HG03135 (cell line): ENCODE data around the gene CCDC80.

ENCODE experiments used
- ATAC-seq: cut with Tn5 transposase; IDR thresholded peaks from one replicate; pipeline ENCODE4 v1.9.1; 2021; ENCODE audit warnings: mild to moderate bottlenecking, moderate library complexity; ENCODE audit not compliant: unreplicated experiment

The CCDC80 gene

GRCh38 chr3:112633757-112634156 lies 7.2 kb downstream of the CCDC80 start:
- ATAC-seq: no peak

- ATAC-seq: no peak
These were observed 7.8 kb downstream of the CCDC80 start for GRCh38 chr3:112633191-112633590.

GRCh38 chr3:112632596-112632995 lies 8.3 kb downstream of the CCDC80 start:
- no peak for ATAC-seq

GRCh38 chr3:112631257-112631656 lies 9.7 kb downstream of the CCDC80 start:
- ATAC-seq: no peak

GRCh38 chr3:112629425-112629824 lies 11.5 kb downstream of the CCDC80 start:
- no peak for ATAC-seq

- ATAC-seq: no peak
These were observed 12.9 kb downstream of the CCDC80 start for GRCh38 chr3:112627919-112628466.

GRCh38 chr3:112627419-112627818 lies 13.5 kb downstream of the CCDC80 start:
- ATAC-seq: no peak

GRCh38 chr3:112623717-112624116 lies 17.2 kb downstream of the CCDC80 start:
- no peak for ATAC-seq

GRCh38 chr3:112623213-112623612 lies 17.7 kb downstream of the CCDC80 start:
- no peak for ATAC-seq

- peak; percentile 87 for ATAC-seq
These were observed 21.6 kb downstream of the CCDC80 start for GRCh38 chr3:112619295-112619694.

- no peak for ATAC-seq
These were observed 23.7 kb downstream of the CCDC80 start for GRCh38 chr3:112617285-112617684.

GRCh38 chr3:112615989-112616731 lies 24.8 kb downstream of the CCDC80 start:
- ATAC-seq: no peak

- ATAC-seq: no peak
These were observed 29.0 kb downstream of the CCDC80 start for GRCh38 chr3:112611752-112612515.

GRCh38 chr3:112610121-112610520 lies 30.8 kb downstream of the CCDC80 start:
- no peak for ATAC-seq

- ATAC-seq: no peak
These were observed 33.1 kb downstream of the CCDC80 start for GRCh38 chr3:112607863-112608262.

GRCh38 chr3:112606098-112606497 lies 34.8 kb downstream of the CCDC80 start:
- ATAC-seq: no peak

- ATAC-seq: no peak
These were observed 35.7 kb downstream of the CCDC80 start for GRCh38 chr3:112605285-112605684.

- no peak for ATAC-seq
These were observed 36.4 kb downstream of the CCDC80 start for GRCh38 chr3:112604536-112604935.

GRCh38 chr3:112602217-112602838 lies 38.6 kb downstream of the CCDC80 start:
- peak; percentile 68 for ATAC-seq

- no peak for ATAC-seq
These were observed 42.2 kb downstream of the CCDC80 start for GRCh38 chr3:112598731-112599130.

- ATAC-seq: no peak
These were observed 43.0 kb downstream of the CCDC80 start for GRCh38 chr3:112597945-112598344.

- no peak for ATAC-seq
These were observed 46.1 kb downstream of the CCDC80 start for GRCh38 chr3:112594856-112595255.
